GM19025 (cell line): ENCODE results near the gene CALD1.

Source experiments
- ATAC-seq: cut with Tn5 transposase; IDR thresholded peaks from one replicate; pipeline ENCODE4 v1.9.1; 2021; ENCODE audit warnings: mild to moderate bottlenecking, low read depth, moderate library complexity; ENCODE audit not compliant: unreplicated experiment

The CALD1 gene

DNA sequence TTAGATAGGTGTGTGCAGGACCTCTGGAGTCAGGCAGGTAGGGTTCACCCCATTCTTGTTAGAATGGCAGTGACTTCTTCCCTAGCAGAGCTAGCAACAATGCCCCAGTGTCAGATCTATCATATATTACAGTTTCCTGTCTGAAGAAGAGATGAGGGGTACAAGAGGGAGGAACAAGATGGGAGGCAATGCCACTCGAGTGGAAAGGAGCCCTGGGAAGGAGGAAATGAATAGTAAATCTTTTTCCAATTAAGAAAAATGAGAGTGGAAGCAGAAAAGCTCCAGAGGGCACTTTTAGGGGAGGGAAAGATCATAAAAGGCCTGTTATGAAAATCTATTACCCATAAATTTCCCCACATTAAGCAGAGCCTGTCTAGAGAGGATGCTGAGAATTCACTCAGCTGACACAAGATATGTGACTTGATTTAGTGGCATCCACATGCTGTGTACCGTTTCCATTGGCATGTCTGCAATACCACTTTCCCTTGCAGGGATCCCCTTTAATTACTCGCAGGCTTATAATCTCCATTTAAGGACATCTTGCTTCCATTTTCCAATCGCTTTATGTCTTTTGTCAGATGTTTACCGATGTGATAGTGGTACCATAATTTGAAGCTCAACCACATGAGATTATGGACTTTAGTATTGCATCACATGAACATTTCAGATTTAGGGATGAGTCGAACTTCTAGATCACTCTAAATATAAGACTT is 136.9 kb downstream of the CALD1 start:
- ATAC-seq = no peak

GRCh38 chr7:134919240-134919641 is 139.8 kb downstream of the CALD1 start:
- ATAC-seq = no peak

DNA sequence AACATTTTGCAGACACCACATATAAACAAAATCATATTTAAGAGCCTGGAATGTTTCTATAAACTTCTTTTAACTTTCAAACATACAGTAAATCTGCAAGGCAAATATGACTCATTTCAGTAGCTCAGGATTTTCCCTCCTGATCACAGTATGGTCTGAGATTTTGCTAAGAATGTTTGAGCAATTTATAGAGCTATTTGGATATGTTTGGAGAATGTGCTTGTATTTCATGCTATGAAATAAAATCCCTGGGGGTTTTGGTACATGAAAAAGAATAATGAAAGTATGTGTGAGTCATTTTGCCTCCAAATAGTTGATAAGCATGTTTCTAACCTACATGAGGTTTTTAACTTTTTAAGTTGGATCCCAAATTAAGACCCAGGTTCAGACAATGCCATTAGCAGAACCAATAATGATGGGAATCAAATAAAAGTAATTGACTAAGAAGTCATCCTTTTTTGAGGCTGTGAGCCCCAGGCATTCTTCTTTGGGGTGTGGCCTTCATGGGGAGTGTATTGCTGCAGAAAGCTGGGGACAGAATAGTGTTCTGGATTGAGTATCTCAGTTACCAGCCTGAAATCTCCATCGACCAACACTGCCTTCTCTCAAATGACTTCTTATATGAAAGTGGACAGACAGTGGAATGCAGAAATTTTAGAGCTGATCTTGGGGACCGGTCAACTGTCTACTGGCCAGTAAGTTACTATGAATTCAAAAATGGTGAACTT is 140.8 kb downstream of the CALD1 start:
- no peak for ATAC-seq

DNA sequence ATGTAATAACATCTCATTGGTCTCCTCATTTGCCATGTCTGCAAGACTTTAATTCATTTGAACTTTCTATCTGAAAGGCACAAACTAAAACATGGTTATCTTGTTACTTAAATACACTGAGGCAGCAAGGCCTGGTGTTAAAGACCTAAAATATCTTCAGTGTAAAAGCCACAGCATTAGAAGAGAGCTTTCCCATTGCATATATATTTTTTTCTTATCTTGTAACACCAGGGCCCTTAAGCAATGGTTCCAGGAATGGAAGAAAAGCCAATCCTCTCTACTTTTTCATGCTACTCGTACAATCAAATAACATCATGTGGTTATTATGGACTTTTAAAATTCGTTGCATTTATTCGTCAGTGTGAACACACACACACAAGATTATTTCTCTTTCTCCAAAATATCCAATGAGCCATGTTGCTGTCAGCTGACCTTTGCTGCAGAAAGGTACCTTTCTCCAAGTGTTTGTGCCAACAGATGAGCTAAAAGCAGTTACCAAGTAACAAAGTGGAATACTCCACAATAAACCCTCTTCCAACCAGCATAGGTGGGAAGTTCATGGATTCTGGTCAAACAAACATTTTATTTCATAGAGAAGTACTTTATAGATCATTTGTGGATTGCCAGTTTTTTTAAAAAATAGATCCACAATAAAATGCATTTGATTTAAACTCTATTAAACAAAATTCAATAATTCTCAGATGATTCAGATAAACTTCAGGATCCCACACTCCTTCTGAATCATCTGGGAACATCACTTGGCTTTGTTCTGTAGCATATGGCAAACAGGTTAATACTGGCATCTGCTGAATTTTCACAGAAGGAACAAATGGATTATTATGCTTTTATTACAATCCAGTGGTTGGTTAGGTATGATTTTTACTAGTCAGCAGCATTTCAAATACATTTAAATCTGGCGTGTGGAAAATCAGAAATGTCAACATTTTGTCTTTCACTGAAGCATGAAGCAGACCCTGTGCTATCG is 143.6 kb downstream of the CALD1 start:
- ATAC-seq = no peak

- no peak for ATAC-seq
Observed at GRCh38 chr7:134925766-134926165, 146.3 kb downstream of the CALD1 start.

- no peak for ATAC-seq
Observed at GRCh38 chr7:134926396-134926795, 147.0 kb downstream of the CALD1 start.

DNA sequence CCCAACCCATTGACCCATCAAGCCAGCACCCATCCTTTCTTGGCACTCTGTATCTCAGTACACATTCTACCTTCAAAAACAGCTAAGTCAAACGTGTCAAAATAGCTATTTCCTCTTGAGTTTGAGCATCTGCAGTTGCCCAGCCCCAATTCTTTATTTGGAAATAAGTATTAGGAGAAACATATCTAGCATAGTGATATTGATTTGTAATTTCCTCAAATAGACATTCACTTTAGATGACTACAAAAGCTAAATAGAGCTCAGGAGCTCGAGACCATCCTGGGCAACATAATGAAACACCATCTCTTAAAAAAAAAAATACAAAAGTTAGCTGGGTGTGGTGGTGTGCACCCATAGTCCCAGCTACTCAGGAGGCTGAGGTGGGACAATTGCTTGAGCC is 147.6 kb downstream of the CALD1 start:
- ATAC-seq = no peak

GRCh38 chr7:134927723-134928122 is 148.3 kb downstream of the CALD1 start:
- no peak for ATAC-seq

- no peak for ATAC-seq
Observed at GRCh38 chr7:134928554-134928953, 149.1 kb downstream of the CALD1 start.

DNA sequence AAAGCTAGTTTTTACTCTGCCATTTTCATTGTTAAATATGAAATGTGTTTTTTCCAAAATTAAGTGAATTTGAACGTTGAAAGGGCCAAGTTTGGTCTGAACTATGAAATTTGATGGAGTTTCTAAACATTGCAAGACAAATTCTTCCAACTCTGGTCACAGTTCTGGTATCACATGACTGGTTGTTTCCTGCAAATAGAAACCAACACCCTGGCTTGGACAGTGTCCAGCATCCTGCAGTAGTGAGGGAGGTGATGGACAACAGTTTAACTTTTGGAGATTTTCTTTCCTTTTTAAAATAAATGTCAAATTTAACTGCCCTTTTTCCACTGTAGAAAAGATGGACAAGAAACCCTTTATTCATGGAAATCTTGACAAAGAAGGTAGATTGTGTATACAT is 152.1 kb downstream of the CALD1 start:
- ATAC-seq = no peak

DNA sequence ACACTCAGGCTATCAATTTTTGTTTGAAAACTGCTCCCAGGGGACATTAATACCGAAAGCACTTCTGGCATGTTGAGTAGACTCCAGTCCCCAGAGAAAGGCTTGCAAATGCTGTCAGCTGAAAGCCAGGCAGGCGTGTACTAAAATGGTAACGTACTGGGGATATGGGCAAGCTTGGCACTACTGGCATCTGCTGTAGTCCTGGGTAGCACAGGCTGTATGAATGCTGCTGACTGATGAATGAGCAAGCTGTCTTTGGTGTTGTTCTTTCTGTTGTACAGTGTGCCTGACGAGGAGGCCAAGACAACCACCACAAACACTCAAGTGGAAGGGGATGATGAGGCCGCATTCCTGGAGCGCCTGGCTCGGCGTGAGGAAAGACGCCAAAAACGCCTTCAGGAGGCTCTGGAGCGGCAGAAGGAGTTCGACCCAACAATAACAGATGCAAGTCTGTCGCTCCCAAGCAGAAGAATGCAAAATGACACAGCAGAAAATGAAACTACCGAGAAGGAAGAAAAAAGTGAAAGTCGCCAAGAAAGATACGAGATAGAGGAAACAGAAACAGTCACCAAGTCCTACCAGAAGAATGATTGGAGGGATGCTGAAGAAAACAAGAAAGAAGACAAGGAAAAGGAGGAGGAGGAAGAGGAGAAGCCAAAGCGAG is 153.4 kb downstream of the CALD1 start:
- ATAC-seq = peak; percentile 79

- ATAC-seq = no peak
Observed at GRCh38 chr7:134933460-134934068, 154.1 kb downstream of the CALD1 start.

DNA sequence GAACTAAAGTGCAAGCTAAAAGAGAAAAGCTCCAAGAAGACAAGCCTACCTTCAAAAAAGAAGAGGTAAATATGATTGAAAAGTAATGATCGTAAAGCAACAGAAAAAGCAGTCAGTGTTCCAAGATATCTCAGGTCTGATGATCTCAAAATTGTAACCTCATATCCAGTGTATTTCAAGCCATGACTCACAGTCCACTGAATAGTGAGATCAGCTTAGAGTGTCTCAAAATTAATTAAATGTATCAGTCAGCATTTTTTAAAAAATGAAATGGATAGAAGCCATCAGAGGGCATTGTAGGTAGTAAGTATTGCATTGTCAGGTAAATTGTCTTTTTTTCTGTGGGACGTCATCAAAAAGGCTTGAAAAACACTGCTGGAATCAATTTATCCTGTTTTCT is 156.3 kb downstream of the CALD1 start:
- no peak for ATAC-seq

DNA sequence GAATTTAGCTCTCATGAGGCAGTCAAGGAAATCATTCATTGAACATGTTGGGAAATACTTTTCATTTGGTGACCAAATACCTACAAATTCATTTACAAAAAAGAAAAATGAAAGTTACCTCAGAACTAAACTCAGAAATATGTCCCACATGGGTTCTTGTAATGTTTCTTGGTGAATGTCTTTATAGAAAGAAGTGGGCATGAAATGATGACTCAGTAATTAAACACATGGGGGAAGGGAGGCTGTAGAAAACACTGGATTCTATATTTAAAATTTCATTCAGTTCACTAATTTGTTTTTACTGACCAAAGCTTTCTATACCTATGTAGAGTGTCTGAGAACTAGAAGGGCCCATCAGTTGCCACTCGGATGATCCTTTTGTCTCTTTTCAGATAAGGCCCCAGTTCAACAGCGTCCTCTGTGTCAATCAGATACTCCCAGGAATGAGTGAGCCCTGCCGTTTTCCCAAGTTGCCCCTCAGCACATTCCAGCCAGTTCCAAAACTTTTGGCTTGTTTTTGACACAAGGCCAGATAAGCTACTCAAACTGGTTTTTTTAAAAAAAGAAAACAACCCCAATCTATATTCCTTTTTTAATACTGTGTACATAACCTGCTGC is 157.6 kb downstream of the CALD1 start:
- no peak for ATAC-seq

GRCh38 chr7:134938141-134938540 is 158.7 kb downstream of the CALD1 start:
- no peak for ATAC-seq

- no peak for ATAC-seq
Observed at GRCh38 chr7:134939136-134939535, 159.7 kb downstream of the CALD1 start.

- no peak for ATAC-seq
Observed at GRCh38 chr7:134940729-134941128, 161.3 kb downstream of the CALD1 start.

DNA sequence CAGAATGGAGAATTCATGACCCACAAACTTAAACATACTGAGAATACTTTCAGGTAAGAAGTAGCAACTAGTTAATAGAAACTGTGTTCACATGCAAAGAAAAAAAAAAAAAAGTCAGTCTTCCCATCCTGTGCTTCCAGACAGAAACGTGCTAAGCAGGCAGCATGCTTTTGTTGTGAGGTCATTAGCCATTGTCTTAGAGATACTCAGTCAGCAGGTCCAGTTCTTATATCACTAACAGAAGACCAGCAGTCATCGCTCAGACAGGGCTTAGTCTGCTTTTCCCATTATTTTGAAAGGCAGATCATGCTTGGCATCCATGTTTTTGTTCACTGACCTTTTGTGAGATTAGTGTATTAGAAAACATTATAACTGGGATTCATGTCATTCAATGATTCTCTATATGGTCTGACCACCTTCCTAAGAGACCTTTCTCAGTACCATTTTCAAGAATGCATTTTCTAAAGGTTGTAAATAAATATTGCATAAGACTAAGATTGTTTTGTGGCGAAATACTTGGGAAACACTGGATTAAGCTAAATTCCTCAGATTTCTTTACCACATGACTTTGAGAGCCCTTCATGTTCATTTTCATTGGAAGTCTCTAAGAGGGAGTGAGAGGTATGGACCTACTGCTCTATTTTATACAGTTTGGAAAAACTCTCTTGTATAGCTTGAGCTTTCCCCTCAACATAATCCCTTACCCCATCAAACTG is 161.9 kb downstream of the CALD1 start:
- ATAC-seq = no peak

- ATAC-seq = no peak
Observed at GRCh38 chr7:134941952-134942351, 162.5 kb downstream of the CALD1 start.
